Measurements from ENCODE around the gene SPCS1. TPM values are rescaled to one million over a fixed set of nuclear protein-coding genes. Genes with fewer than 3 reads are reported as not detected.

SPCS1 gene
- total and polyA plus RNA-seq, 11 donors: 48.6 to 176 (median 80.2) TPM

GRCh38 chr3:52690560-52690959 is 15.3 kb upstream of the SPCS1 start:
- ATAC-seq: no peak
- Histone ChIP-seq H3K4me1 (peaks cover 0 to 24% (median 10%) of the 10 kb centered on the region in 12 donors), H3K36me3 (peaks cover 5 to 89% (median 86%) of the 10 kb centered on the region in 9 donors), H3K27me3 (no peaks in the 10 kb centered on the region), H3K27ac (no peak overlapping the region), H3K9me3 (no peaks in the 10 kb centered on the region), H3K4me3 (no peak overlapping the region)
- TF ChIP-seq POLR2A (IDR thresholded peaks at IDR 0.05): no peak
- TF ChIP-seq CTCF (IDR thresholded peaks at IDR 0.05): no peak
- 89 to 96% (median 93%) methylated on average over 2 of the region's 2 CpGs for WGBS, 4 donors
- no peak for DNase-seq
- intact Hi-C loops (cut with DNase I): no loop called here

DNA sequence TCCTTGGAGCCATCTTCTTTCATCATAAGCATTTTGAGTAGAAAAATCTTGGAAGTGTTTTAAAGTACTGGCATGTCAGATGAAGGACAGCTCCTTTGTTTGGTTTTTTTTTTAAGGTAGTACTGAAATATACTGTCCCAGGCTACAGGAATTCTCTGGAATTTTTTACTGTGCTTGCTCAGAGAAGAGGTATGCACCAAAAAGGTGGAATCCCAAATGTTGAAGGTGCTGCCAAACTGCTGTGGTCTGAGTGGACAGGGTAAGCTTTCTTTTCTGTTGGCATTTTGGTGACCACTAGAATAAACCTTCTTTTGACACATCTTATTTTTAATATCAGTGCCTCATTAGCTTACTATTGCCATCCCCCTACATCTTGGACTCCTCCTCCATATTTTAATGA is 12.8 kb upstream of the SPCS1 start:
- H3K4me1 ChIP-seq: peaks cover 0 to 2% (median 0%) of the 10 kb centered on the region in 12 donors
- no peak for TF ChIP-seq POLR2A (IDR thresholded peaks at IDR 0.05)
- TF ChIP-seq CTCF (IDR thresholded peaks at IDR 0.05): no peak
- peaks cover 5 to 100% (median 100%) of the 10 kb centered on the region in 9 donors for H3K36me3 ChIP-seq
- H3K27ac ChIP-seq: no peak overlapping the region
- no peak for DNase-seq
- no peaks in the 10 kb centered on the region for H3K9me3 ChIP-seq
- intact Hi-C loops (cut with DNase I): no loop called here
- ATAC-seq: no peak
- H3K4me3 ChIP-seq: no peak overlapping the region
- H3K27me3 ChIP-seq: no peaks in the 10 kb centered on the region

GRCh38 chr3:52694528-52695189 is 11.2 kb upstream of the SPCS1 start:
- H3K9me3 ChIP-seq: no peaks in the 10 kb centered on the region
- no peaks in the 10 kb centered on the region for H3K4me1 ChIP-seq
- intact Hi-C loops (cut with DNase I): no loop called here
- no peak for TF ChIP-seq POLR2A (IDR thresholded peaks at IDR 0.05)
- no peak for TF ChIP-seq CTCF (IDR thresholded peaks at IDR 0.05)
- H3K4me3 ChIP-seq: no peak overlapping the region
- H3K36me3 ChIP-seq: peaks cover 2 to 100% (median 96%) of the 10 kb centered on the region in 9 donors
- WGBS, 4 donors: 69 to 85% (median 76%) methylated on average over 7 of the region's 7 CpGs
- H3K27me3 ChIP-seq: no peaks in the 10 kb centered on the region
- DNase-seq (no peak), ATAC-seq (no peak)
- no peak overlapping the region for H3K27ac ChIP-seq

GRCh38 chr3:52695798-52696671 is 9.9 kb upstream of the SPCS1 start:
- intact Hi-C loops (cut with DNase I): no loop called here
- ATAC-seq: no peak
- H3K4me1 ChIP-seq: no peaks in the 10 kb centered on the region
- H3K36me3 ChIP-seq: peaks cover 0 to 93% (median 88%) of the 10 kb centered on the region in 9 donors
- WGBS, 4 donors: 83 to 92% (median 88%) methylated on average over 4 of the region's 4 CpGs
- no peaks in the 10 kb centered on the region for H3K27me3 ChIP-seq
- no peak overlapping the region for H3K27ac ChIP-seq
- H3K9me3 ChIP-seq: no peaks in the 10 kb centered on the region
- TF ChIP-seq POLR2A (IDR thresholded peaks at IDR 0.05) (no peak), CTCF (IDR thresholded peaks at IDR 0.05) (no peak)
- no peak overlapping the region for H3K4me3 ChIP-seq
- no peak for DNase-seq
